ENCODE measurements around the gene PSORS1C1.
"Not testable (repeated sequence)": the region's sequence is repeated elsewhere in the genome, so short reads cannot be mapped to it uniquely, and the experiment has no call there.

The PSORS1C1 gene

GRCh38 chr6:31114541-31114878 lies at the start of gene PSORS1C1:
Gene PSORS1C1 (plus strand): TSS chr6:31114800. CDS start chr6:31129633, 14,833 bp downstream.
- no peak within 1 kb of the TSS for H3K4me3 ChIP-seq (ENCODE audit: low read depth, low read length)
- TF ChIP-seq POLR2A (IDR thresholded peaks at IDR 0.05; ENCODE audit: extremely low read depth, insufficient read length) (no peak), MAX (IDR thresholded peaks at IDR 0.05; ENCODE audit: low read depth, low read length) (no peak), MYC (IDR thresholded peaks at IDR 0.05; ENCODE audit: low read depth, low read length) (no peak), CTCF (IDR thresholded peaks at IDR 0.05; ENCODE audit: low read depth, low read length) (no peak)
- no peak for DNase-seq (ENCODE audit: low read depth)

GRCh38 chr6:31065556-31065955 lies 49.0 kb upstream of the PSORS1C1 start:
- no peak overlapping the region for H3K4me3 ChIP-seq (ENCODE audit: low read depth, low read length)
- no peak for TF ChIP-seq CTCF (IDR thresholded peaks at IDR 0.05; ENCODE audit: low read depth, low read length)
- no peak for TF ChIP-seq MYC (IDR thresholded peaks at IDR 0.05; ENCODE audit: low read depth, low read length)
- no peak for TF ChIP-seq MAX (IDR thresholded peaks at IDR 0.05; ENCODE audit: low read depth, low read length)
- TF ChIP-seq POLR2A (IDR thresholded peaks at IDR 0.05; ENCODE audit: extremely low read depth, insufficient read length), result no peak
- no peak for DNase-seq (ENCODE audit: low read depth)

GRCh38 chr6:31067028-31067427 lies 47.6 kb upstream of the PSORS1C1 start:
- H3K4me3 ChIP-seq (ENCODE audit: low read depth, low read length); DNase-seq (ENCODE audit: low read depth): not testable (repeated sequence)

GRCh38 chr6:31067891-31068668 lies 46.5 kb upstream of the PSORS1C1 start:
- not testable (repeated sequence) for H3K4me3 ChIP-seq (ENCODE audit: low read depth, low read length); DNase-seq (ENCODE audit: low read depth)

- no peak for TF ChIP-seq MYC (IDR thresholded peaks at IDR 0.05; ENCODE audit: low read depth, low read length)
- no peak for TF ChIP-seq POLR2A (IDR thresholded peaks at IDR 0.05; ENCODE audit: extremely low read depth, insufficient read length)
- TF ChIP-seq CTCF (IDR thresholded peaks at IDR 0.05; ENCODE audit: low read depth, low read length), result peak; percentile 96
- peak; percentile 77 for DNase-seq (ENCODE audit: low read depth)
- no peak overlapping the region for H3K4me3 ChIP-seq (ENCODE audit: low read depth, low read length)
Measured at GRCh38 chr6:31068669-31069340, 45.8 kb upstream of the PSORS1C1 start.

- TF ChIP-seq MYC (IDR thresholded peaks at IDR 0.05; ENCODE audit: low read depth, low read length) (no peak), CTCF (IDR thresholded peaks at IDR 0.05; ENCODE audit: low read depth, low read length) (peak; percentile 33), MAX (IDR thresholded peaks at IDR 0.05; ENCODE audit: low read depth, low read length) (no peak), POLR2A (IDR thresholded peaks at IDR 0.05; ENCODE audit: extremely low read depth, insufficient read length) (no peak)
- H3K4me3 ChIP-seq (ENCODE audit: low read depth, low read length), result no peak overlapping the region
- peak; percentile 46 for DNase-seq (ENCODE audit: low read depth)
Measured at GRCh38 chr6:31070711-31071197, 43.8 kb upstream of the PSORS1C1 start.

- DNase-seq (ENCODE audit: low read depth), result no peak
- TF ChIP-seq POLR2A (IDR thresholded peaks at IDR 0.05; ENCODE audit: extremely low read depth, insufficient read length), result no peak
- no peak for TF ChIP-seq CTCF (IDR thresholded peaks at IDR 0.05; ENCODE audit: low read depth, low read length)
- TF ChIP-seq MAX (IDR thresholded peaks at IDR 0.05; ENCODE audit: low read depth, low read length), result no peak
- no peak for TF ChIP-seq MYC (IDR thresholded peaks at IDR 0.05; ENCODE audit: low read depth, low read length)
- H3K4me3 ChIP-seq (ENCODE audit: low read depth, low read length), result no peak overlapping the region
Measured at GRCh38 chr6:31074401-31074800, 40.2 kb upstream of the PSORS1C1 start.
